Neural progenitor cell (in vitro differentiated cells): Measurements from ENCODE around the gene PRKAA1. TPM values are rescaled to one million over a fixed set of nuclear protein-coding genes. Genes with fewer than 3 reads are reported as not detected.
"Not testable (repeated sequence)": the region's sequence is repeated elsewhere in the genome, so short reads cannot be mapped to it uniquely, and the experiment has no call there.

ENCODE experiments used
- DNase-seq: peaks from one replicate; pipeline ENCODE4 v3.0.0-alpha.2; 2016; ENCODE audit warnings: low spot score
- H2AFZ ChIP-seq: fragments of 200-600 bp; sonication (generic); replicated peaks from 2 replicates; pipeline ENCODE4 v1.6.1; 2016; ENCODE audit warnings: antibody characterized with exemption
- H3F3A ChIP-seq: fragments of 200-600 bp; sonication (generic); 2 replicates; pipeline ENCODE4 v1.6.1; 2016; ENCODE audit warnings: antibody characterized with exemption, low read depth
- H3K27ac ChIP-seq: fragments of 200-600 bp; sonication (generic); 2 replicates; pipeline ENCODE4 v1.5.1; 2016; ENCODE audit warnings: mild to moderate bottlenecking
- H3K27me3 ChIP-seq: fragments of 200-600 bp; sonication (generic); 2 replicates; pipeline ENCODE4 v1.6.1; 2016; ENCODE audit warnings: mild to moderate bottlenecking, moderate library complexity
- H3K36me3 ChIP-seq: fragments of 200-600 bp; sonication (generic); 2 replicates; pipeline ENCODE4 v1.5.1; 2016
- H3K4me1 ChIP-seq: fragments of 200-600 bp; sonication (generic); 2 replicates; pipeline ENCODE4 v1.6.1; 2016; ENCODE audit warnings: mixed run types
- H3K4me2 ChIP-seq: fragments of 200-600 bp; sonication (generic); 2 replicates; pipeline ENCODE4 v1.6.1; 2016
- H3K4me3 ChIP-seq: fragments of 200-600 bp; sonication (generic); 2 replicates; pipeline ENCODE4 v1.5.1; 2016
- H3K79me2 ChIP-seq: fragments of 200-600 bp; sonication (generic); 2 replicates; pipeline ENCODE4 v1.6.1; 2016; ENCODE audit warnings: low read depth
- H3K9ac ChIP-seq: fragments of 200-600 bp; sonication (generic); 2 replicates; pipeline ENCODE4 v1.6.1; 2016
- H3K9me3 ChIP-seq: fragments of 200-600 bp; sonication (generic); 2 replicates; pipeline ENCODE4 v1.5.1; 2016; ENCODE audit warnings: low read depth
- H4K20me1 ChIP-seq: fragments of 200-600 bp; sonication (generic); 2 replicates; pipeline ENCODE4 v1.6.1; 2016; ENCODE audit warnings: low read depth
- H3K27ac Mint-ChIP-seq: 3 replicates; pipeline ENCODE4 v1.8.0; 2021; ENCODE audit warnings: mixed read lengths
- H3K27me3 Mint-ChIP-seq: 2 replicates; pipeline ENCODE4 v1.8.0; 2022; ENCODE audit warnings: low read depth, mild to moderate bottlenecking, inconsistent platforms, moderate library complexity, mixed read lengths; ENCODE audit not compliant: insufficient read depth
- H3K36me3 Mint-ChIP-seq: 3 replicates; pipeline ENCODE4 v1.8.0; 2021; ENCODE audit warnings: mixed read lengths
- H3K4me1 Mint-ChIP-seq: 3 replicates; pipeline ENCODE4 v1.8.0; 2021; ENCODE audit warnings: mixed read lengths
- H3K4me3 Mint-ChIP-seq: 3 replicates; pipeline ENCODE4 v1.8.0; 2021; ENCODE audit warnings: mild to moderate bottlenecking, moderate library complexity, mixed read lengths
- H3K9me3 Mint-ChIP-seq: 3 replicates; pipeline ENCODE4 v1.8.0; 2020; ENCODE audit warnings: mixed read lengths
- CTCF ChIP-seq: fragments of 200-600 bp; sonication (generic); IDR thresholded peaks from 2 replicates; pipeline ENCODE4 v1.5.1; 2017; ENCODE audit warnings: antibody characterized with exemption, mild to moderate bottlenecking
- EZH2 ChIP-seq: fragments of 200-600 bp; sonication (generic); IDR thresholded peaks from 2 replicates; pipeline ENCODE4 v1.6.1; 2017; ENCODE audit warnings: antibody characterized with exemption, mild to moderate bottlenecking, moderate library complexity
- EZH2phosphoT487 ChIP-seq: fragments of 200-600 bp; sonication (generic); IDR thresholded peaks from 2 replicates; pipeline ENCODE4 v1.6.1; 2017; ENCODE audit warnings: antibody characterized with exemption
- total RNA-seq: library from RNA; depleted of rRNA; stranded (reverse); fragments of >200 nt; gene quantifications from 2 replicates; pipeline ENCODE4 v1.2.3, GENCODE V29; 2015; ENCODE audit warnings: low replicate concordance

Gene PRKAA1
- total RNA-seq, 1 donor from 2014 or later, result 58.5 TPM

GRCh38 chr5:40827188-40827977 is 29.2 kb upstream of the PRKAA1 start:
- Mint-ChIP-seq H3K4me1 (peaks cover 8% of the 10 kb centered on the region), H3K27ac (no peak overlapping the region), H3K36me3 (peaks cover 55% of the 10 kb centered on the region), H3K9me3 (no peaks in the 10 kb centered on the region), H3K27me3 (peaks cover 2% of the 10 kb centered on the region), H3K4me3 (no peak overlapping the region)
- peaks cover 39% of the 10 kb centered on the region for H3K36me3 ChIP-seq
- peaks cover 1% of the 10 kb centered on the region for H3K4me1 ChIP-seq
- no peak for DNase-seq
- no peak overlapping the region for H3K4me2 ChIP-seq
- no peaks in the 10 kb centered on the region for H3K27me3 ChIP-seq
- H3K79me2 ChIP-seq, result peaks cover 47% of the 10 kb centered on the region
- H4K20me1 ChIP-seq, result peaks cover 78% of the 10 kb centered on the region
- H3K4me3 ChIP-seq, result no peak overlapping the region
- no peak overlapping the region for H2AFZ ChIP-seq
- no peaks in the 10 kb centered on the region for H3K9me3 ChIP-seq
- peaks cover 89% of the 10 kb centered on the region for H3F3A ChIP-seq
- no peak for TF ChIP-seq EZH2phosphoT487
- no peak for TF ChIP-seq EZH2
- no peak for TF ChIP-seq CTCF
- H3K9ac ChIP-seq, result no peak overlapping the region
- H3K27ac ChIP-seq, result peak overlapping the region; percentile 25

- H3K36me3 Mint-ChIP-seq, result peaks cover 51% of the 10 kb centered on the region
- H3K4me2 ChIP-seq, result no peak overlapping the region
- peak overlapping the region; percentile 25 for H3K27ac ChIP-seq
- no peak for DNase-seq
- no peaks in the 10 kb centered on the region for H3K4me1 ChIP-seq
- no peak for TF ChIP-seq CTCF
- H3K27me3 Mint-ChIP-seq, result peaks cover 2% of the 10 kb centered on the region
- H4K20me1 ChIP-seq, result peaks cover 70% of the 10 kb centered on the region
- H3F3A ChIP-seq, result peaks cover 82% of the 10 kb centered on the region
- peaks cover 40% of the 10 kb centered on the region for H3K79me2 ChIP-seq
- H3K36me3 ChIP-seq, result peaks cover 32% of the 10 kb centered on the region
- no peak overlapping the region for H2AFZ ChIP-seq
- no peaks in the 10 kb centered on the region for H3K27me3 ChIP-seq
- H3K9ac ChIP-seq, result no peak overlapping the region
- no peak overlapping the region for H3K4me3 ChIP-seq
- no peak overlapping the region for H3K27ac Mint-ChIP-seq
- H3K4me3 Mint-ChIP-seq, result no peak overlapping the region
- no peaks in the 10 kb centered on the region for H3K9me3 Mint-ChIP-seq
- no peaks in the 10 kb centered on the region for H3K9me3 ChIP-seq
- H3K4me1 Mint-ChIP-seq, result peaks cover 3% of the 10 kb centered on the region
Observed at GRCh38 chr5:40826489-40827187, 28.5 kb upstream of the PRKAA1 start.

- not testable (repeated sequence) for H2AFZ ChIP-seq, H3K4me3 ChIP-seq, H3K4me1 Mint-ChIP-seq, H3K9me3 ChIP-seq, H3K9ac ChIP-seq, H3K4me2 ChIP-seq, H3K4me3 Mint-ChIP-seq, H3K4me1 ChIP-seq, DNase-seq, H3K9me3 Mint-ChIP-seq, H3K27me3 ChIP-seq, H3K27me3 Mint-ChIP-seq, H3K27ac Mint-ChIP-seq
- H3K36me3 Mint-ChIP-seq, result peaks cover 52% of the 10 kb centered on the region
- H3K27ac ChIP-seq, result peak overlapping the region; percentile 37
- peaks cover 60% of the 10 kb centered on the region for H4K20me1 ChIP-seq
- peaks cover 29% of the 10 kb centered on the region for H3K79me2 ChIP-seq
- H3K36me3 ChIP-seq, result peaks cover 24% of the 10 kb centered on the region
- peaks cover 71% of the 10 kb centered on the region for H3F3A ChIP-seq
Observed at GRCh38 chr5:40825461-40826043, 27.4 kb upstream of the PRKAA1 start.
